Effector memory CD4-positive, alpha-beta T cell (primary cell): ENCODE measurements around the gene P2RX7.

Experiments
- DNase-seq, 3 donors: peaks; one replicate each; pipeline ENCODE4 v3.0.0-alpha.2; 2020
- H3K27ac ChIP-seq: 2 replicates; pipeline ENCODE4 v1.7.0; 2013; ENCODE audit warnings: mild to moderate bottlenecking, low read length, moderate library complexity; ENCODE audit not compliant: insufficient read depth, poor library complexity, severe bottlenecking
- H3K27me3 ChIP-seq: replicated peaks from 2 replicates; pipeline ENCODE4 v1.7.0; 2013; ENCODE audit warnings: mild to moderate bottlenecking, low read length; ENCODE audit not compliant: insufficient read depth, control insufficient read depth, poor library complexity, severe bottlenecking
- H3K36me3 ChIP-seq: 2 replicates; pipeline ENCODE4 v1.7.0; 2013; ENCODE audit warnings: mild to moderate bottlenecking, low read length, moderate library complexity; ENCODE audit not compliant: control insufficient read depth, insufficient read depth
- H3K4me1 ChIP-seq: 2 replicates; pipeline ENCODE4 v1.7.0; 2013; ENCODE audit warnings: low read length, mild to moderate bottlenecking; ENCODE audit not compliant: control insufficient read depth, insufficient read depth, poor library complexity, severe bottlenecking
- H3K4me3 ChIP-seq: 2 replicates; pipeline ENCODE4 v1.7.0; 2013; ENCODE audit warnings: low read length, low read depth, mild to moderate bottlenecking; ENCODE audit not compliant: insufficient read depth, poor library complexity, severe bottlenecking
- H3K9me3 ChIP-seq: 2 replicates; pipeline ENCODE4 v1.7.0; 2013; ENCODE audit warnings: mild to moderate bottlenecking, low read length, moderate library complexity; ENCODE audit not compliant: control insufficient read depth
- total RNA-seq, 3 donors: gene quantifications; one replicate each; lab custom pipeline; 2026; lab: John Stamatoyannopoulos, UW

P2RX7 gene
- 9.7 to 25.0 (median 22.5) reads per million in 3 donors for total RNA-seq

DNA sequence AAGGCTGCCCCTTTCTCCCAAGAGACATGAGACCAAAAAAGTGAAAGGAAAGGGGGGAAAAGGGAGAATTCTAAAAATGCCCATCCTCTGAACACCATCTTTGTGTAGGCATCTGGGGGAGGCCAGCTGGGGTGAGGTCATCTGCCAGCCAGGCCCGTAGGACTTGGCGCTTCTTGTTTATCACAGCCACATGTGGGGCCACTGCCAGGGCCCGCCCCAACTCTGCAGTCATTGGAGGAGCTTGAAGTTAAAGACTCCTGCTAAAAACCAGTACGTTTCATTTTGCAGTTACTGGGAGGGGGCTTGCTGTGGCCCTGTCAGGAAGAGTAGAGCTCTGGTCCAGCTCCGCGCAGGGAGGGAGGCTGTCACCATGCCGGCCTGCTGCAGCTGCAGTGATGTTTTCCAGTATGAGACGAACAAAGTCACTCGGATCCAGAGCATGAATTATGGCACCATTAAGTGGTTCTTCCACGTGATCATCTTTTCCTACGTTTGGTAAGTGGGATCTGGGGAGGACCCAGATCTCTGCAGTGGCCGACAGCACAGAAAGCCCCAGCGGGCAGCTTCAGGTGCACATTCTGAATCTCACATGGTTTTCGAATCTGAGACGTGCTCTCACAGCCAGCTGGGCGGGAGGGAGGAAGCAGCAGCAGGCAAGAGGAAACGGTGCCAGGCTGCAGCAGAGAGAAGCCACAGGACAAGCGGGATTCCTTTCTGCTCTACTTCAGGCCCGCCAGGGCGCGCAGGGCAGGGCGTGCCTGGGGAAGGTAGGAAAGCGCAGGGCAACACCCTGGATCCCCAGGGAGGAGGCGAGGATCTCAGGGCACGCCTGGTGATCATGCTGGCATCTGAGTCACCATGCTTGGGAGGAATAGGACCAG is at the start of gene P2RX7:
Gene P2RX7 (plus strand): TSS at position 276 of the 881 bp plus-strand sequence. CDS start 95 bp downstream, at position 371.
- H3K4me3 ChIP-seq, result peak within 1 kb of the TSS; percentile 55
- peak in 2 of 3 donors; percentile 9 to 16 for DNase-seq
- H3K4me1 ChIP-seq, result peaks cover 30% of the 10 kb centered on the region
- no peaks in the 10 kb centered on the region for H3K27me3 ChIP-seq
- H3K27ac ChIP-seq, result peak within 1 kb of the TSS; percentile 25
- no peaks in the 10 kb centered on the region for H3K9me3 ChIP-seq
- no peaks in the 10 kb centered on the region for H3K36me3 ChIP-seq

DNA sequence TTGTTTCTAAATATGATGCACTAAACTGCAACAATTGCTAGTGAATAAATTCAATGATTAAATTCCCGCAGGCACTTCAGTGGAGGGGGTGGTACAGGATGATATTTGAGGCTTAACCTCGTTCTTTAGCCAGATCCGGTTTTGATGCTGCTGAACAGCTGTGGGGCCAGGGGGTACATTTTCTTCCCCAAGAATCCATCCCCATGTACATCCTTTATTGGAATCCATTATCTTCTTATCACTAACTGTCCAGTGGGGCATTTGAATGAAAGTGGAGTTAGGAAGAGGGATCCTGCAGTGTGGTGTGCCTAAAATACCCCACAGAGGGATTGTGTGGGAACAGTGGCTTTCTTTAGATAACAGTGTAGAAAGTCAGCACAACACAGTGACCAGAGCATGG is 48.4 kb upstream of the P2RX7 start:
- no peaks in the 10 kb centered on the region for H3K27me3 ChIP-seq
- no peaks in the 10 kb centered on the region for H3K9me3 ChIP-seq
- no peak overlapping the region for H3K4me3 ChIP-seq
- DNase-seq, result no peak
- no peaks in the 10 kb centered on the region for H3K36me3 ChIP-seq
- no peak overlapping the region for H3K27ac ChIP-seq
- no peaks in the 10 kb centered on the region for H3K4me1 ChIP-seq

DNA sequence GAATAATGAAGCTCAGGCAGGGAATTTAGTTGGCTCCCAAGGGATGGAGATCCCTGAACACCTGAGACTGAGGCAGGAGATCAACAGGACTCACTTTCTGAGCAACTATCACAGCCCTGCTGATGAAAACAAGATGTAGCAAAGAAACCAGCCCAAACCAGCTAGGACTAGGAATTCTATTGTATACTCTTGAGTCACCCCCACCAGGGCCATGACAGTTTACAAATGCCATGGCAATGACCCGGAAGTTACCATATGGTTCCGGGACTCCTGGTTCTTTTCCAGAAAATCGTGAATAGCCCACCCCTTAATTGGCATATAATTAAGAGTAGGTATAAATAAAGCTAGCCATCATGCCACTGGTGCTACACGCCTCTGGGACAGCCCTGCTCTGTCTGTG is 47.6 kb upstream of the P2RX7 start:
- Histone ChIP-seq H3K36me3 (no peaks in the 10 kb centered on the region), H3K27ac (no peak overlapping the region), H3K4me3 (no peak overlapping the region), H3K4me1 (no peaks in the 10 kb centered on the region), H3K27me3 (no peaks in the 10 kb centered on the region), H3K9me3 (no peaks in the 10 kb centered on the region)
- DNase-seq, result no peak

DNA sequence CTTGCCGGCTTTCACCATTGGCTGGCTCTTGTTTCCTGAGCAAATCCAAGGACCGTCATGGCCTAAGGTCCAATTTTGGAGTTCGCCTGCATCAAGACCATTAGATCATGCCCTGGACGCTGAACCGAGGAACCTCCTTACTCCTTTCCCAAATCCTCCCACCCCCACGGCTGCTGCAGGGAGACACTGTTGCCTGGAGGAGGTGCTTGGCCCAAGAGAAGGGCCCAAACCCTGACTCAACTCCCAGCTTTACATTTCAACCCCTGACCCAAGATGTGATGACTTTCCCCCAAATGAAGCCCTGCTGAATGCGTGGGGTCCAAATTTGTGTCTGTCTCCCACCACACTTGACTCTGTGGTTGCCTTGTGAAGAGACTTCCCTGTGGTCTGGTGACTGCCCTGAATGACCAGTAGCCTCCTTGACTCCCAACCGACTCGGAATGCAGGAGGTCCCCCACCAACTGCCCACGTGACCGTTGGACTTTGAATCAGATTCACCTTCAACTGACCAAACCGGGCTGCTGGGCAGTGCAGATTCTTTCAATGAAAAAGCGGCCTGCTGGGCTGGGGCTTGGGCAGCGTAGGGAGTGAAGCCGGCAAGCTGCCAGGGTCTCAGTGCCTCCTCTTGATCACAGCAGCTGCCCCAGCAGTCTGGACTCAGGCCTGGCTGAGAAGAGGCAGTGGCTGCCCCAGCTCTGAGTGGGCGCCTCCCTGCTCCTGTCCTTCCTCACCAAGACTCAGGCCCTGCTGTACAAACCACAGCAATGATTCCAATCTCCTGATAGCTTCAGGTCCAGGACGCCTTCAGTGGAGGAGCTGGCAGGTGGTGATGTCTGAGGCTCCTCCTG is 46.9 kb upstream of the P2RX7 start:
- DNase-seq, result no peak
- Histone ChIP-seq H3K9me3 (no peaks in the 10 kb centered on the region), H3K4me3 (no peak overlapping the region), H3K27ac (no peak overlapping the region), H3K4me1 (no peaks in the 10 kb centered on the region), H3K36me3 (no peaks in the 10 kb centered on the region), H3K27me3 (no peaks in the 10 kb centered on the region)

DNA sequence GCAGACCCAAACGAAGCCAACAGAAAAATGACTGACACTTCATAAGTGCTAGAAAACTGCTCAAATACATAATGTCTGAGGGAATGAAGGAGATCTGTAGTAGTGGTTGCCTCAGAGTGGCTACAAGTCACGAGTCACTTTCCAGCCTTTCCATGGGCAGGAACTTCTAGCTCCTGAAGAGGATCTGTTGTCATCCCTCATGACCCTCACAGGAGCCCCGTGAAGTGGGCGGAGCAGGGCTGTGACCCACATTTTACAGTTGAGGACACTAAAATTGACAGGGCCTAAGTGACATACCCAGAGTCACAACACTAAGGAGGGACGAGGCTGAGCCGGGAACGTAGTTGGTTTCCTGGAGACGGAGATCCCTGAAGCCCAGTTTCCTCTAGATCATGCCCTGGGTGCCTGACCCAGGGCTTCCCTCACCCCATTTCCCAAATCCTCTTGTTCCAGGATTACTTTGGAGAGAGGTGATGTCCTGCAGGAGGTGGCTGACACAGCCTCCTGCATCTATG is 45.8 kb upstream of the P2RX7 start:
- no peak overlapping the region for H3K4me3 ChIP-seq

DNA sequence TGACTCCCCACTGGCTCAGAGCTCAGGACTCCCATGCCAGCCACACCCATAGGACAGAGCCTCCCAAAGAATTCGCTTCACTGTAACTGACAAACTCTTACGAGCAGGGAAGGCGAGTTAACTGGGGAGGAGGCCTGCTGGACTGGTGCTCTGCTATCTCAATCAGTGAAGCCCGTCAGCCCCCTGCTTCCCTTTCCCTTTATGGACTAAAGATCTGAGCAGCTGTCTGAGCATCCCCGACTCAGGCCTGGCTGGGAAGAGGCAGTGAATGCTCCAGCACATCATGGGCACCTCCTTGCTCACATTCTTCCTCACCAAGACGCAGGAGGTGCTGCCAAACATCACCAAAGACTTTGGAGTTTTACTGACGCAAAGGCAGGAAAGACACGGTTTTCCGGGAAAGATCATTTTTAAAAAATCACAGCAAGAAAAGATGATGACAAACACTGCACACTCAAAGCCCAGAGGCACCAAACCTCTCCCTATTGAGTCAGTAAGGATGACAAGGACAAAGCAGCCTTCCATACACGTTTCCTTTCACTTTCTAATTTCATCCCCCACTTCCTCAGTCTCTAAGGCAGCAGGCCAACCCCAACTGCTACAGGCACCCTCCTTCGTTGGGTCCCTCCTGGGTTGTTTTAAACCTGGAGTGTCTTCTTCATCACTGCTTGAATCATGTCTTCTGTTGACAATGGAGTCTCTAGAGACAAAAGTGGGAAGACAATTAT is 45.0 kb upstream of the P2RX7 start:
- Histone ChIP-seq H3K4me3 (no peak overlapping the region), H3K27ac (no peak overlapping the region), H3K36me3 (no peaks in the 10 kb centered on the region), H3K27me3 (no peaks in the 10 kb centered on the region), H3K9me3 (no peaks in the 10 kb centered on the region), H3K4me1 (peaks cover 4% of the 10 kb centered on the region)
- DNase-seq, result no peak

More for the DNA sequence above, 45.8 kb upstream of the P2RX7 start:
- Histone ChIP-seq H3K36me3 (no peaks in the 10 kb centered on the region), H3K27ac (no peak overlapping the region), H3K4me1 (no peaks in the 10 kb centered on the region), H3K9me3 (no peaks in the 10 kb centered on the region), H3K27me3 (no peaks in the 10 kb centered on the region)
- DNase-seq, result no peak

DNA sequence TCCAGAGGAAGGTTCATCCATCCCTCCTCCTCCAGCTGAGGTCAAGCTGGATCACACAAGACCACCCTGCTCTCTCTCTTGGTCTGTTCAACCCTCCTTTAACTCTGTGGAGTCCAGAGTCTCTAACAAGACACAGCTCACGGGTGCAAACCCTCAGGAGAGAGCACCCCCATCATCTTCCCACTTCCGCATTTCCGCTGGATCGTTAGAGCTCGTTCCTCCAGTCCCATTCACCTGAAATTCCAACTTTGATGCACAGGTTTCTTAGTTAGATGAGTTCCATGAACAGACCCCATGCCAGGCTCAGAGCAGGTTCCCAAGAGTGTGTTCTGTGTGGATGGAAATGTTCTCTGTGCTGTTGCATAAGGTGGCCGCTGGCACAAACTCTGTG is 44.5 kb upstream of the P2RX7 start:
- H3K27me3 ChIP-seq, result no peaks in the 10 kb centered on the region
- no peak overlapping the region for H3K4me3 ChIP-seq
- no peaks in the 10 kb centered on the region for H3K36me3 ChIP-seq
- peaks cover 7% of the 10 kb centered on the region for H3K4me1 ChIP-seq
- DNase-seq, result no peak
- H3K27ac ChIP-seq, result no peak overlapping the region
- H3K9me3 ChIP-seq, result no peaks in the 10 kb centered on the region

DNA sequence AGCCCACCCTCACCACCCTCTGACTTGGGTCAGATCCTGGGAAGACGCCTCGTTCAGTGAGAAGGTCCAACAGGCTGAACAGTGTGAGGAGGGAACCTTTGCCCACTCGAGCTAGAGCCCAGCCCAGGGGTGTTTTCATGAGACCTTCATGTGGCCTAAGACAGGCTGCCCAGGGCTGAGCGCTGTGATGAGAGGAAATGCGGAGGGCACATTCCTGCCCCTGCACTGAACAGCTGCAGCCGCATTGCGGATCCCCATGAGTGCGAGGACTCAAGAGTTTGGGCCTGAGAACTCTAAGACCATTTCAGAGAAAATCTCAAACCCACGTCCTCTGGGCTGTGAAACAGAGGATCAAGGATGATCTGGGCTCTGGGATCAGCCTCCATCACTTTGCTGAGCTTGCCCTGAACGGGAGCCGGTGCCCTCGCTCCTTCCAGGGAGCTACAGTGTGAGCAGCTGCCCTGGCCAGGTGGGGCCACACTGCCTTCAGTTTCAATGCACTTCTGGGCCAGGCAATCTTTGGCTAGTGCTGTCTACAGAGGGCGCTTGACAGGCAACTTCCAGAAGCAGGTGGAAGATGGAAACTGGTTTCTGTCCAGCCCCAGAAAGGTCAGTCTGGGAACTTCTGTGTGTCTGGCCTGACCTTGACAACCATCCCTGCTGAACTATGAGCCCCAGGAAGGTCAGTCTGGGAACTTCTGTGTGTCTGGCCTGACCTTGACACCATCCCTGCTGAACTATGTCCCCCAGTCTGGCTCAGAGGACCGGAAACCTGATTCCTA is 43.5 kb upstream of the P2RX7 start:
- no peak overlapping the region for H3K27ac ChIP-seq
- no peaks in the 10 kb centered on the region for H3K27me3 ChIP-seq
- no peak for DNase-seq
- peaks cover 11% of the 10 kb centered on the region for H3K4me1 ChIP-seq
- H3K4me3 ChIP-seq, result no peak overlapping the region
- H3K36me3 ChIP-seq, result no peaks in the 10 kb centered on the region
- H3K9me3 ChIP-seq, result no peaks in the 10 kb centered on the region

DNA sequence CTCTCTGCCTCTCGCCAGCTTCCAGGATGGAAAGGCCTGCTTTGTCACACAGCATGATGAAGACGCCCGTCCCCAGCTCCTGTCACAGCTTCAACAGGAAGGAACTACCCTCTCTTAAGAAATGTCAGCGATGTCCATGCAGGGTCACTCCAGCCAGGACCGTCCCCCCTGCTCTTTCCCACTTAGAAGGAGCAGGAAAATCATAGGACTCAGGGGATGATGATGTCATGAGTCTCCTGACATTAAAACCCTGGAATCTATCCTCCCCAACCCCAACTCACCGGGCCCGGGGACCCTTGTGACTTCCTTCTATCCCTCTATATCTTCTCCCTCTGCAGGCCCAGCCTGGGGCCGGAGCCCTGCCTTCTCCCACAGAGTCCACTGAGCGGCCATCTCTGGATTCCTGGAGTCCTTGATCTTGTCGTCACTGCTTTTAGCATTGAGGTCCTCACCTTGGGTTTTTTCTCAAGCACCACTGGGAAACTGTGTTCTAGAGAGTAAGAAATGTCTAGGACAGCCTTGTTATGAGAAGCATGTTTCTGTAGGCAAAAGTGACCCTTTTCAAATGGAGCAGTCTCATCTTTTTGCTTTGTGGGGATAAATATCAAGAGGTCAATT is 42.8 kb upstream of the P2RX7 start:
- Histone ChIP-seq H3K4me3 (no peak overlapping the region), H3K4me1 (peaks cover 11% of the 10 kb centered on the region), H3K27me3 (no peaks in the 10 kb centered on the region), H3K27ac (no peak overlapping the region), H3K36me3 (no peaks in the 10 kb centered on the region), H3K9me3 (no peaks in the 10 kb centered on the region)
- DNase-seq, result no peak
